Body of pancreas (tissue), 4 donors: Measurements from ENCODE around the gene LRCH4. TPM values are rescaled to one million over a fixed set of nuclear protein-coding genes. Genes with fewer than 3 reads are reported as not detected.

Source experiments
- ATAC-seq: fragments of 150-250 bp; one replicate; pipeline ENCODE4 v1.9.1; 2016
- DNase-seq, 4 donors: peaks; one replicate each; pipeline ENCODE4 v3.0.0-alpha.2; 2019
- H3K27ac ChIP-seq, 4 donors: fragments of 200-600 bp; sonication (generic); 1 replicate in 3 of 4; 2 replicates in 1 of 4; pipeline versions ENCODE4 v1.5.1 to v1.6.1; 2016 to 2019; ENCODE audit warnings: mild to moderate bottlenecking in 1 of 4, mixed read lengths in 1 of 4, moderate library complexity in 1 of 4
- H3K27me3 ChIP-seq, 2 donors: fragments of 200-600 bp; sonication (generic); one replicate each; pipeline ENCODE4 v1.6.0; 2016; ENCODE audit warnings: mild to moderate bottlenecking in 1 of 2
- H3K36me3 ChIP-seq, 2 donors: fragments of 200-600 bp; sonication (generic); replicated peaks in 1 of 2; 2 replicates each; pipeline ENCODE4 v1.5.1; 2016; ENCODE audit warnings: low read depth in 2 of 2; ENCODE audit not compliant: insufficient read depth in 1 of 2
- H3K4me1 ChIP-seq: fragments of 200-600 bp; sonication (generic); one replicate; pipeline ENCODE4 v1.6.0; 2016
- H3K4me3 ChIP-seq, 2 donors: fragments of 200-600 bp; sonication (generic); 1 replicate in 1 of 2; 2 replicates in 1 of 2; pipeline ENCODE4 v1.5.1; 2016 to 2019
- H3K9me3 ChIP-seq, 3 donors: fragments of 200-600 bp; sonication (generic); 1 replicate in 2 of 3; 2 replicates in 1 of 3; pipeline ENCODE4 v1.5.1; 2016
- POLR2A ChIP-seq, 3 donors: fragments of 450-650 bp; IDR thresholded peaks; one replicate each; pipeline ENCODE4 v1.6.1; 2016; ENCODE audit warnings: antibody characterized with exemption in 3 of 3, mild to moderate bottlenecking in 2 of 3
- WGBS, 2 donors: methylation state at CpG; one replicate each; pipeline ENCODE4 v1.1.5; 2017; 5-methylcytosine and 5-hydroxymethylcytosine counted together
- intact Hi-C: fragments of 100-400 bp; cut with DNase I; formaldehyde crosslinking; loops from one replicate; pipeline ENCODE4 v1.15.1; 2023
- total RNA-seq, 2 donors: library from RNA; depleted of rRNA; stranded (reverse); fragments of >200 nt; gene quantifications; one replicate each; pipeline ENCODE4 v1.1.0, GENCODE V29; 2016
- TF ChIP-seq, protein P1 (sequence below), 7 experiments: fragments of 450-650 bp in 4 of 7; fragments of 200-600 bp in 3 of 7; sonication (generic) in 3 of 7; IDR thresholded peaks; one replicate each; pipeline ENCODE4 v1.5.1; 2016 to 2019; ENCODE audit warnings: antibody characterized with exemption in 7 of 7

Gene LRCH4
- total RNA-seq, 2 donors from 2014 or later: 25.4 to 121 TPM

GRCh38 chr7:100578246-100579183, 7.4 kb downstream of the LRCH4 start:
- H3K9me3 ChIP-seq: no peaks in the 10 kb centered on the region
- intact Hi-C loops: no loop called here
- DNase-seq (no peak), ATAC-seq (no peak)
- H3K36me3 ChIP-seq: peaks cover 21 to 33% of the 10 kb centered on the region in 2 donors
- peaks cover 24% of the 10 kb centered on the region for H3K4me1 ChIP-seq
- no peak overlapping the region for H3K27ac ChIP-seq
- no peaks in the 10 kb centered on the region for H3K27me3 ChIP-seq
- 88 to 89% methylated on average over 15 to 26 of the region's 28 CpGs for WGBS, 2 donors
- TF ChIP-seq POLR2A (IDR thresholded peaks at IDR 0.05): no peak
- TF ChIP-seq, protein P1, sequence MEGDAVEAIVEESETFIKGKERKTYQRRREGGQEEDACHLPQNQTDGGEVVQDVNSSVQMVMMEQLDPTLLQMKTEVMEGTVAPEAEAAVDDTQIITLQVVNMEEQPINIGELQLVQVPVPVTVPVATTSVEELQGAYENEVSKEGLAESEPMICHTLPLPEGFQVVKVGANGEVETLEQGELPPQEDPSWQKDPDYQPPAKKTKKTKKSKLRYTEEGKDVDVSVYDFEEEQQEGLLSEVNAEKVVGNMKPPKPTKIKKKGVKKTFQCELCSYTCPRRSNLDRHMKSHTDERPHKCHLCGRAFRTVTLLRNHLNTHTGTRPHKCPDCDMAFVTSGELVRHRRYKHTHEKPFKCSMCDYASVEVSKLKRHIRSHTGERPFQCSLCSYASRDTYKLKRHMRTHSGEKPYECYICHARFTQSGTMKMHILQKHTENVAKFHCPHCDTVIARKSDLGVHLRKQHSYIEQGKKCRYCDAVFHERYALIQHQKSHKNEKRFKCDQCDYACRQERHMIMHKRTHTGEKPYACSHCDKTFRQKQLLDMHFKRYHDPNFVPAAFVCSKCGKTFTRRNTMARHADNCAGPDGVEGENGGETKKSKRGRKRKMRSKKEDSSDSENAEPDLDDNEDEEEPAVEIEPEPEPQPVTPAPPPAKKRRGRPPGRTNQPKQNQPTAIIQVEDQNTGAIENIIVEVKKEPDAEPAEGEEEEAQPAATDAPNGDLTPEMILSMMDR (IDR thresholded peaks at IDR 0.05): no peak
- H3K4me3 ChIP-seq: no peak overlapping the region

- H3K27me3 ChIP-seq: no peaks in the 10 kb centered on the region
- H3K9me3 ChIP-seq: no peaks in the 10 kb centered on the region
- intact Hi-C loops: no loop called here
- no peak overlapping the region for H3K4me3 ChIP-seq
- H3K4me1 ChIP-seq: peaks cover 14% of the 10 kb centered on the region
- DNase-seq (no peak), ATAC-seq (no peak)
- no peak for TF ChIP-seq POLR2A (IDR thresholded peaks at IDR 0.05)
- TF ChIP-seq, protein P1 (IDR thresholded peaks at IDR 0.05): no peak
- H3K27ac ChIP-seq: no peak overlapping the region
- 90 to 97% methylated on average over 7 to 13 of the region's 14 CpGs for WGBS, 2 donors
- H3K36me3 ChIP-seq: peaks cover 21 to 33% of the 10 kb centered on the region in 2 donors
Measured at GRCh38 chr7:100577507-100577906, 8.4 kb downstream of the LRCH4 start.

DNA sequence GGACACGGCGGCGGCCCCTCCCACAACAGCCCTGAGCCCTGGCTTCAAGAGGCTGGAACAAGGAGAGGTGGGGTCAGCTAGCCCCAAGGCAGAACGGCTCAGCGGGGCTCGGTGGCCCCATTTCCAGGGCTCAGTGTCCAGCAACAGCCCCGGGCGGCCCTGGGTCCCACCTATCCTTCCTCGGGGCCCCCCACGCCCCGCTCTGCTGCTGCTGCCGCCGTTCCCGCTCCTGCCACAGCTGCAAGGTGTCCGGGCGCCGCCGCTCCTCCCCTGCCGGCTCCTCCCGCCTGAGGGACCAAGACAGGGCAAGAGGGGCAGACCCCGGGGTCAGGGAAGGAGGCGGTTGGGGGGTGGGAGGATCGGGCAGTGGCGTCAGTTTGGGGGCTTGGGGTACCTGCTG, 8.8 kb downstream of the LRCH4 start:
- 91 to 94% methylated on average over 15 of the region's 24 CpGs for WGBS, 2 donors
- H3K27ac ChIP-seq: no peak overlapping the region
- H3K27me3 ChIP-seq: no peaks in the 10 kb centered on the region
- peaks cover 21 to 33% of the 10 kb centered on the region in 2 donors for H3K36me3 ChIP-seq
- intact Hi-C loops: no loop called here
- H3K9me3 ChIP-seq: no peaks in the 10 kb centered on the region
- H3K4me3 ChIP-seq: no peak overlapping the region
- ATAC-seq (no peak), DNase-seq (no peak)
- TF ChIP-seq, protein P1 (IDR thresholded peaks at IDR 0.05): no peak
- TF ChIP-seq POLR2A (IDR thresholded peaks at IDR 0.05): no peak
- H3K4me1 ChIP-seq: peaks cover 10% of the 10 kb centered on the region

DNA sequence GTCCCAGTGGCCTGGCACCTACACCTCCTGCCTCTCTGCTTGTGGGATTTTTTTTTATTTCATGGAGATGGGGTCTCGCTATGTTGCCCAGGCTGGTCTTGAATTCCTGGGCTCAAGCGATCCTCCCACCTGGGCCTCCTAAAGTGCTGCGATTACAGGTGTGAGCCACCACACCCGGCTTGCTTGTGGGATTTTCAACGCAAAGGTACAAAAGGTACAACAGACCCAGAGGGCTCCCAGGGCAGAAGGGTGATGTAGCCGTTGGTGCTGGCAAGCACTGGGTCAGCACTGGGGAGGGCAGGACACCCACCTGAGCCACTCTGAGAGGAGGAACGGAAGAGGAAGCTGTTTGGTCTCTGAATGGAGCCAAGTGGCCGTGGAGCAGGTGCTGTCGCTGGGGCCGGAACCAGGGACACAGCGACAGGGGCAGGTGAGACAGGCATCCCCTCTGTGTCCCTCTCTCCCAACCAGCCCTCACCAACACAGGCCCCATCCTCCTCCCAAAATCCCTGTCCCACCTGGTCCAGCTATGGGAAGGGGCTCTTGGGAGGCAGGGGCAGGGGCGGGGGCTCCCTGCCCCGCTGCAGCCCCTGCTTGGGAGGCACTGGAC, 9.4 kb downstream of the LRCH4 start:
- Histone ChIP-seq H3K4me1 (peaks cover 4% of the 10 kb centered on the region), H3K27me3 (no peaks in the 10 kb centered on the region), H3K36me3 (peaks cover 21 to 32% of the 10 kb centered on the region in 2 donors), H3K4me3 (no peak overlapping the region), H3K27ac (no peak overlapping the region), H3K9me3 (no peaks in the 10 kb centered on the region)
- DNase-seq (no peak), ATAC-seq (no peak)
- intact Hi-C loops: no loop called here
- 92 to 97% methylated on average over 13 of the region's 13 CpGs for WGBS, 2 donors
- TF ChIP-seq POLR2A (IDR thresholded peaks at IDR 0.05): no peak
- TF ChIP-seq, protein P1 (IDR thresholded peaks at IDR 0.05): no peak
